OCI-LY1 (cell line): ENCODE results near the gene TBL1X.
"Not testable (repeated sequence)": the region's sequence is repeated elsewhere in the genome, so short reads cannot be mapped to it uniquely, and the experiment has no call there.

Experiments
- CTCF ChIP-seq: fragments of 200-600 bp; sonication (generic), shearing (Covaris generic); IDR thresholded peaks from 2 replicates; pipeline ENCODE4 v1.5.1; 2017; ENCODE audit warnings: mild to moderate bottlenecking, antibody characterized with exemption, low read length, moderate library complexity, mixed read lengths
- EZH2 ChIP-seq: fragments of 200-600 bp; sonication (generic), shearing (Covaris generic); IDR thresholded peaks from 2 replicates; pipeline ENCODE4 v1.8.0; 2017; ENCODE audit warnings: borderline replicate concordance, mixed run types, mild to moderate bottlenecking, antibody characterized with exemption, low read length, moderate library complexity, mixed read lengths

GRCh38 chrX:9768321-9768839 is 303.5 kb downstream of the TBL1X start:
- TF ChIP-seq CTCF, EZH2: not testable (repeated sequence)
